Measurements from ENCODE around the gene AHSG. TPM values are rescaled to one million over a fixed set of nuclear protein-coding genes. Genes with fewer than 3 reads are reported as not detected.

Gene AHSG
- total and polyA plus RNA-seq, 7 experiments from 2014 or later, result not detected

- intact Hi-C loops (cut with micrococcal nuclease), result loop anchor here in 1 of 2 donors (1.0 kb wide), 1 partner anchor 25 kb away; no protein-coding TSS in a partner anchor
- peak; percentile 71 for ATAC-seq
- no peak overlapping the region for H3K4me3 Mint-ChIP-seq
- Histone ChIP-seq H3K27me3 (ENCODE audit: control insufficient read depth in 2 of 2, insufficient read depth in 2 of 2, low read length in 2 of 2) (no peaks in the 10 kb centered on the region), H3K4me3 (ENCODE audit: low read length) (no peak overlapping the region), H3K27ac (ENCODE audit: low read depth, low read length) (no peak overlapping the region), H3K36me3 (ENCODE audit: control insufficient read depth in 2 of 3, insufficient read depth in 3 of 3, low read length in 3 of 3) (peaks cover 0 to 10% (median 0%) of the 10 kb centered on the region in 3 experiments), H3K9me3 (ENCODE audit: control insufficient read depth in 2 of 3, low read length in 3 of 3) (no peaks in the 10 kb centered on the region), H3K4me1 (ENCODE audit: control insufficient read depth in 2 of 2, insufficient read depth in 2 of 2, low read length in 2 of 2) (no peaks in the 10 kb centered on the region)
- peak in 1 of 9 donors; percentile 18 for DNase-seq
- peaks cover 5 to 23% (median 8%) of the 10 kb centered on the region in 7 donors for H3K4me1 Mint-ChIP-seq
- no peaks in the 10 kb centered on the region for H3K27me3 Mint-ChIP-seq
- peaks cover 0 to 9% (median 0%) of the 10 kb centered on the region in 5 donors for H3K36me3 Mint-ChIP-seq
- ChIA-PET CTCF (interaction anchor here (1.3 to 2.3 kb wide), 2 partner anchors 25 to 27 kb away, joined by 4 to 9 read pairs; no protein-coding TSS in a partner anchor), POLR2A (interaction anchor here (0.7 kb wide), 1 partner anchor 194 kb away, joined by 3 read pairs; the partner anchor contains the start of gene EIF4A2)
- no peaks in the 10 kb centered on the region for H3K9me3 Mint-ChIP-seq
- H3K27ac Mint-ChIP-seq, result peak overlapping the region in 3 of 9 donors; percentile 67 to 80 (median 69)
Observed at GRCh38 chr3:186589856-186590579, 22.8 kb upstream of the AHSG start.

- DNase-seq (no peak), ATAC-seq (no peak)
- Histone ChIP-seq H3K4me3 (ENCODE audit: low read length) (no peak overlapping the region), H3K27ac (ENCODE audit: low read depth, low read length) (no peak overlapping the region), H3K27me3 (ENCODE audit: control insufficient read depth in 2 of 2, insufficient read depth in 2 of 2, low read length in 2 of 2) (no peaks in the 10 kb centered on the region), H3K9me3 (ENCODE audit: control insufficient read depth in 2 of 3, low read length in 3 of 3) (no peaks in the 10 kb centered on the region), H3K36me3 (ENCODE audit: control insufficient read depth in 2 of 3, insufficient read depth in 3 of 3, low read length in 3 of 3) (peaks cover 0 to 4% (median 0%) of the 10 kb centered on the region in 3 experiments), H3K4me1 (ENCODE audit: control insufficient read depth in 2 of 2, insufficient read depth in 2 of 2, low read length in 2 of 2) (no peaks in the 10 kb centered on the region)
- peaks cover 5 to 23% (median 8%) of the 10 kb centered on the region in 7 donors for H3K4me1 Mint-ChIP-seq
- no peaks in the 10 kb centered on the region for H3K9me3 Mint-ChIP-seq
- H3K27me3 Mint-ChIP-seq, result no peaks in the 10 kb centered on the region
- POLR2A ChIA-PET, result interaction anchor here (0.7 kb wide), 1 partner anchor 193 kb away, joined by 3 read pairs; the partner anchor contains the start of gene EIF4A2
- CTCF ChIA-PET, result interaction anchor here (0.9 to 2.3 kb wide), 3 partner anchors 24 to 231 kb away, joined by 3 to 9 read pairs (median 4); no protein-coding TSS in a partner anchor
- peaks cover 0 to 3% (median 0%) of the 10 kb centered on the region in 5 donors for H3K36me3 Mint-ChIP-seq
- peak overlapping the region in 2 of 9 donors; percentile 41 to 80 for H3K27ac Mint-ChIP-seq
- intact Hi-C loops (cut with micrococcal nuclease), result loop anchor here in 1 of 2 donors (1.0 kb wide), 1 partner anchor 25 kb away; no protein-coding TSS in a partner anchor
- H3K4me3 Mint-ChIP-seq, result no peak overlapping the region
Observed at GRCh38 chr3:186590580-186591295, 22.1 kb upstream of the AHSG start.

- DNase-seq (no peak), ATAC-seq (no peak)
- no peaks in the 10 kb centered on the region for H3K27me3 ChIP-seq (ENCODE audit: control insufficient read depth in 2 of 2, insufficient read depth in 2 of 2, low read length in 2 of 2)
- intact Hi-C loops (cut with micrococcal nuclease), result no loop called here
- H3K9me3 ChIP-seq (ENCODE audit: control insufficient read depth in 2 of 3, low read length in 3 of 3), result no peaks in the 10 kb centered on the region
- Mint-ChIP-seq H3K9me3 (no peaks in the 10 kb centered on the region), H3K36me3 (no peaks in the 10 kb centered on the region), H3K4me1 (peaks cover 5 to 23% (median 8%) of the 10 kb centered on the region in 7 donors), H3K27me3 (peaks cover 0 to 4% (median 0%) of the 10 kb centered on the region in 5 donors), H3K27ac (no peak overlapping the region), H3K4me3 (no peak overlapping the region)
- no peak overlapping the region for H3K4me3 ChIP-seq (ENCODE audit: low read length)
- no peaks in the 10 kb centered on the region for H3K4me1 ChIP-seq (ENCODE audit: control insufficient read depth in 2 of 2, insufficient read depth in 2 of 2, low read length in 2 of 2)
- ChIA-PET CTCF (no interaction called here), POLR2A (no interaction called here)
- no peak overlapping the region for H3K27ac ChIP-seq (ENCODE audit: low read depth, low read length)
- no peaks in the 10 kb centered on the region for H3K36me3 ChIP-seq (ENCODE audit: control insufficient read depth in 2 of 3, insufficient read depth in 3 of 3, low read length in 3 of 3)
Observed at GRCh38 chr3:186592682-186593081, 20.2 kb upstream of the AHSG start.

GRCh38 chr3:186593862-186594261 is 19.0 kb upstream of the AHSG start:
- Mint-ChIP-seq H3K9me3 (no peaks in the 10 kb centered on the region), H3K27me3 (peaks cover 0 to 4% (median 4%) of the 10 kb centered on the region in 5 donors), H3K4me3 (no peak overlapping the region), H3K27ac (no peak overlapping the region), H3K36me3 (no peaks in the 10 kb centered on the region), H3K4me1 (peaks cover 5 to 17% (median 8%) of the 10 kb centered on the region in 7 donors)
- ChIA-PET CTCF (no interaction called here), POLR2A (no interaction called here)
- DNase-seq (no peak), ATAC-seq (no peak)
- H3K4me3 ChIP-seq (ENCODE audit: low read length), result no peak overlapping the region
- intact Hi-C loops (cut with micrococcal nuclease), result no loop called here
- H3K4me1 ChIP-seq (ENCODE audit: control insufficient read depth in 2 of 2, insufficient read depth in 2 of 2, low read length in 2 of 2), result no peaks in the 10 kb centered on the region
- no peaks in the 10 kb centered on the region for H3K27me3 ChIP-seq (ENCODE audit: control insufficient read depth in 2 of 2, insufficient read depth in 2 of 2, low read length in 2 of 2)
- no peak overlapping the region for H3K27ac ChIP-seq (ENCODE audit: low read depth, low read length)
- no peaks in the 10 kb centered on the region for H3K36me3 ChIP-seq (ENCODE audit: control insufficient read depth in 2 of 3, insufficient read depth in 3 of 3, low read length in 3 of 3)
- no peaks in the 10 kb centered on the region for H3K9me3 ChIP-seq (ENCODE audit: control insufficient read depth in 2 of 3, low read length in 3 of 3)

GRCh38 chr3:186594591-186595113 is 18.2 kb upstream of the AHSG start:
- H3K27ac ChIP-seq (ENCODE audit: low read depth, low read length), result no peak overlapping the region
- Mint-ChIP-seq H3K27ac (no peak overlapping the region), H3K4me3 (no peak overlapping the region), H3K27me3 (peaks cover 0 to 4% (median 4%) of the 10 kb centered on the region in 5 donors), H3K9me3 (no peaks in the 10 kb centered on the region), H3K36me3 (no peaks in the 10 kb centered on the region), H3K4me1 (peaks cover 5 to 13% (median 8%) of the 10 kb centered on the region in 7 donors)
- intact Hi-C loops (cut with micrococcal nuclease), result no loop called here
- no peaks in the 10 kb centered on the region for H3K9me3 ChIP-seq (ENCODE audit: control insufficient read depth in 2 of 3, low read length in 3 of 3)
- DNase-seq, result no peak
- H3K27me3 ChIP-seq (ENCODE audit: control insufficient read depth in 2 of 2, insufficient read depth in 2 of 2, low read length in 2 of 2), result no peaks in the 10 kb centered on the region
- H3K36me3 ChIP-seq (ENCODE audit: control insufficient read depth in 2 of 3, insufficient read depth in 3 of 3, low read length in 3 of 3), result no peaks in the 10 kb centered on the region
- no peaks in the 10 kb centered on the region for H3K4me1 ChIP-seq (ENCODE audit: control insufficient read depth in 2 of 2, insufficient read depth in 2 of 2, low read length in 2 of 2)
- CTCF ChIA-PET, result no interaction called here
- no peak overlapping the region for H3K4me3 ChIP-seq (ENCODE audit: low read length)
- ATAC-seq, result no peak
- POLR2A ChIA-PET, result interaction anchor here (0.6 kb wide), 1 partner anchor 673 kb away, joined by 3 read pairs; no protein-coding TSS in a partner anchor

GRCh38 chr3:186596568-186597287 is 16.1 kb upstream of the AHSG start:
- no peaks in the 10 kb centered on the region for H3K36me3 Mint-ChIP-seq
- no peaks in the 10 kb centered on the region for H3K9me3 Mint-ChIP-seq
- POLR2A ChIA-PET, result no interaction called here
- H3K27me3 Mint-ChIP-seq, result peaks cover 0 to 4% (median 4%) of the 10 kb centered on the region in 5 donors
- intact Hi-C loops (cut with micrococcal nuclease), result no loop called here
- no peak overlapping the region for H3K27ac ChIP-seq (ENCODE audit: low read depth, low read length)
- H3K4me3 Mint-ChIP-seq, result peak overlapping the region in 1 of 10 donors; percentile 19
- no peaks in the 10 kb centered on the region for H3K9me3 ChIP-seq (ENCODE audit: control insufficient read depth in 2 of 3, low read length in 3 of 3)
- ATAC-seq, result no peak
- H3K27ac Mint-ChIP-seq, result peak overlapping the region in 1 of 9 donors; percentile 56
- DNase-seq, result no peak
- no peaks in the 10 kb centered on the region for H3K4me1 Mint-ChIP-seq
- no peaks in the 10 kb centered on the region for H3K4me1 ChIP-seq (ENCODE audit: control insufficient read depth in 2 of 2, insufficient read depth in 2 of 2, low read length in 2 of 2)
- CTCF ChIA-PET, result interaction anchor here (0.7 to 1.1 kb wide), 2 partner anchors 10 to 660 kb away, joined by 3 to 4 read pairs; no protein-coding TSS in a partner anchor
- no peaks in the 10 kb centered on the region for H3K27me3 ChIP-seq (ENCODE audit: control insufficient read depth in 2 of 2, insufficient read depth in 2 of 2, low read length in 2 of 2)
- H3K36me3 ChIP-seq (ENCODE audit: control insufficient read depth in 2 of 3, insufficient read depth in 3 of 3, low read length in 3 of 3), result no peaks in the 10 kb centered on the region
- H3K4me3 ChIP-seq (ENCODE audit: low read length), result no peak overlapping the region
